ENCODE data around the gene OR2AE1. TPM values are rescaled to one million over a fixed set of nuclear protein-coding genes. Genes with fewer than 3 reads are reported as not detected.

Gene OR2AE1
- total and polyA plus RNA-seq, 2 experiments from 2014 or later: not detected

GRCh38 chr7:99839287-99840021 is 37.4 kb downstream of the OR2AE1 start:
- Histone ChIP-seq H3K4me1 (ENCODE audit: insufficient read depth) (peaks cover 12% of the 10 kb centered on the region), H3K27me3 (no peaks in the 10 kb centered on the region), H3K9me2 (replicated peaks; ENCODE audit: insufficient read depth) (no peaks in the 10 kb centered on the region), H3K4me2 (no peak overlapping the region), H3K27ac (peak overlapping the region; percentile 52), H4K20me1 (ENCODE audit: insufficient read depth, poor library complexity, severe bottlenecking) (no peaks in the 10 kb centered on the region), H3K9me3 (ENCODE audit: low read depth) (no peaks in the 10 kb centered on the region), H3K36me3 (replicated peaks; ENCODE audit: insufficient read depth, low read depth) (no peaks in the 10 kb centered on the region), H3K79me2 (no peaks in the 10 kb centered on the region), H3K4me3 (no peak overlapping the region), H2AFZ (no peak overlapping the region)
- 43% methylated on average over 7 of the region's 7 CpGs for WGBS (ENCODE audit: low lambda C conversion rate, missing lambda C conversion rate)
- DNase-seq (ENCODE audit: low spot score): peak; percentile 35
- TF ChIP-seq CTCF (IDR thresholded peaks at IDR 0.05; ENCODE audit: poor library complexity): no peak
- TF ChIP-seq EZH2phosphoT487 (IDR thresholded peaks at IDR 0.05; ENCODE audit: low read depth, severe bottlenecking, unreplicated experiment): no peak
- TF ChIP-seq EZH2 (IDR thresholded peaks at IDR 0.05; ENCODE audit: borderline replicate concordance): no peak

DNA sequence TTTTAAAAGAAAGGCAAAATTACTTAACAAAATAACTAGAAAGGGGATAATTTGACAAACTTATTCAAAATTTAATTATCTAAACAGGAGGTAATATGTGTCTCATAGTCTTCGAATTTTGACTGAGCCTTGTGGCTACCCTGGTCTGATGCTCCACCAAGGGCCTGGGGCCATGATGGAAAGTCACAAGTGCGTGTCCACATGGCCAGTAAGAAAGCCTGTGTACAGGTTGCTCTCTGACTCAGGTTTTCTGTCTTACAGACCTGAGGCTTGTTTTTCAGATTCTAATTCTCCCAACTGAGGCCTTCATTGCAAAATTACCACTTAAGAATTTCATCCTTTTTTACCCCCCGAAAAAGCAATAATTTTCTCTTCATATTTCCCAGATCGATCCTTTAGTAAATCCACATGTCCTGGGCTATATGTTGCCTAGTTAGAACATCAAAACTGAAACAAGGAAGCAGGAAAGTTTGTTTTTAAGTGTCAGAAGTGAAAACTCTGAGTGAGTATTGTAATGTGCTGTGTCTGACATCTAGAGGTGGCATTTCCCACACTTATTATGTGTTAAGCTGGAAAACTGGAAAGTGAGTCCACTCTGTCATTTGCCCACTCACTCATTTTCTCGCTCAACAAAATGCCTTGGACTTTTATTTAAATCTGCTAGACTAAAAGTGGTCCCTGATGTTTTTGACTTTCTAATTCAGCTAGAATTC is 39.0 kb downstream of the OR2AE1 start:
- H3K4me1 ChIP-seq (ENCODE audit: insufficient read depth): peaks cover 23% of the 10 kb centered on the region
- H2AFZ ChIP-seq: no peak overlapping the region
- H3K4me2 ChIP-seq: no peak overlapping the region
- peak; percentile 40 for DNase-seq (ENCODE audit: low spot score)
- no peaks in the 10 kb centered on the region for H4K20me1 ChIP-seq (ENCODE audit: insufficient read depth, poor library complexity, severe bottlenecking)
- H3K36me3 ChIP-seq (replicated peaks; ENCODE audit: insufficient read depth, low read depth): no peaks in the 10 kb centered on the region
- no peak for TF ChIP-seq EZH2phosphoT487 (IDR thresholded peaks at IDR 0.05; ENCODE audit: low read depth, severe bottlenecking, unreplicated experiment)
- TF ChIP-seq CTCF (IDR thresholded peaks at IDR 0.05; ENCODE audit: poor library complexity): peak; percentile 48
- no peak for TF ChIP-seq EZH2 (IDR thresholded peaks at IDR 0.05; ENCODE audit: borderline replicate concordance)
- 90% methylated on average over 5 of the region's 5 CpGs for WGBS (ENCODE audit: low lambda C conversion rate, missing lambda C conversion rate)
- no peaks in the 10 kb centered on the region for H3K79me2 ChIP-seq
- H3K4me3 ChIP-seq: no peak overlapping the region
- no peaks in the 10 kb centered on the region for H3K27me3 ChIP-seq
- H3K9me3 ChIP-seq (ENCODE audit: low read depth): no peaks in the 10 kb centered on the region
- no peaks in the 10 kb centered on the region for H3K9me2 ChIP-seq (replicated peaks; ENCODE audit: insufficient read depth)
- H3K27ac ChIP-seq: peak overlapping the region; percentile 54

DNA sequence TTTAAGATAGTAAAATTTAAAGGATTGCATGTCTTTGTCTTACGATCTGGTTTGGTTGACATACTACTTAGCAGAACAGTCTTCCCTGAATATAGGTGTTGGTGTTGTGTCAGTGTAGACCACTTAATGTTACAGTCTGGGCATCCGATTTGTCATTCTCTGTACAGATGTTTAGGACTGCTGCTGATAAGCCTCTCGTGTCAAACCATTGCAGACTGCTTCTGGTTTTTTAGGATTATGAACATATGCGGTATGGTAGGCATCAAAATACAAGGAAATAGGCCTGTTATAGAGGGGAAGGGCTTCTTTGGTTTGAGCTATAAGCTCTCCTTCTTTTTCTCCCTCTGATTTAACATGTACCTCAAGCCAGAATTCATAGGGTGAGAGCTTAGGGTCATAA is 41.6 kb downstream of the OR2AE1 start:
- no peaks in the 10 kb centered on the region for H3K27me3 ChIP-seq
- H3K9me3 ChIP-seq (ENCODE audit: low read depth): no peaks in the 10 kb centered on the region
- no peak overlapping the region for H3K4me2 ChIP-seq
- WGBS (ENCODE audit: low lambda C conversion rate, missing lambda C conversion rate): 84% methylated on average over 4 of the region's 4 CpGs
- no peak overlapping the region for H3K4me3 ChIP-seq
- no peak overlapping the region for H2AFZ ChIP-seq
- H3K4me1 ChIP-seq (ENCODE audit: insufficient read depth): peaks cover 24% of the 10 kb centered on the region
- DNase-seq (ENCODE audit: low spot score): no peak
- H3K79me2 ChIP-seq: no peaks in the 10 kb centered on the region
- no peak overlapping the region for H3K27ac ChIP-seq
- no peaks in the 10 kb centered on the region for H3K9me2 ChIP-seq (replicated peaks; ENCODE audit: insufficient read depth)
- no peaks in the 10 kb centered on the region for H3K36me3 ChIP-seq (replicated peaks; ENCODE audit: insufficient read depth, low read depth)
- no peaks in the 10 kb centered on the region for H4K20me1 ChIP-seq (ENCODE audit: insufficient read depth, poor library complexity, severe bottlenecking)
- no peak for TF ChIP-seq CTCF (IDR thresholded peaks at IDR 0.05; ENCODE audit: poor library complexity)
- TF ChIP-seq EZH2 (IDR thresholded peaks at IDR 0.05; ENCODE audit: borderline replicate concordance): no peak
